ACHN (cell line): ENCODE data around the gene VAPA.

Experiments
- DNase-seq: peaks from one replicate; pipeline ENCODE4 v3.0.0-alpha.2; 2015
- in situ Hi-C: cut with HindIII; loops from 2 replicates; pipeline ENCODE4 v1.10.0; 2017; ENCODE audit warnings: low sequenced_read_pairs, low pct_ligation_motif_present, low pct_unique_long_range_greater_than_20kb

The VAPA gene

DNA sequence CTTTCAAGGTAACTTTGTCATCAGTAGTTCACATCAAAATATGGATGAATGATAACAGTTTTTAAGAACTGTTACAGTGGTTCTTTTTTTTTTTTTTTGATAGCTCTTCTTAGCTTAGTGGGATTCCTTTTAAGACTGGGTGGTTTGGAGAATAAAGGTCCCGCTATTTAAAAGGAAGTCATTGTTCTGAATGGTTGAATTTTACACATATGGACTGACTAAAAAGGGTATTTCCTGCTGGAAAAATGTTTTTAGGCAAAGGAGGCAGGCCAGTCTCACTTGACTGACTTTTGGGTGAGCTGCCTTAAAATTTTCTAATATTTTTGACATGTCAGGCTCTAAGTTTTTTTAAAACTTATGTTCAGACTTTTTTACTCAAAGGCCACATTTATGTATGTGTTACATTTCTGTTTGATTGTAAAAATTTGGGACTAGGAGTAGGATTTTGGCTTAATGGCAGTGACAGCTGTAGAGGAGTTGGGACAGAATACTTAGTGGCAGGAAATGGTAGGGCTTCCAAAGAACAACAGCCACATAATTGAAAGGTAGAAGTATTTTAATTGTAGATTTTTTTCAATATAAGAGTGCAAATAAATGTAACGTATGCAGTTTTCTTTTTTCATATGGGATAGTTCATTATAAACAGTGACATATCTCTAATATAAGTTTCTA is 13.7 kb downstream of the VAPA start:
- in situ Hi-C loops = no loop called here
- DNase-seq = no peak

DNA sequence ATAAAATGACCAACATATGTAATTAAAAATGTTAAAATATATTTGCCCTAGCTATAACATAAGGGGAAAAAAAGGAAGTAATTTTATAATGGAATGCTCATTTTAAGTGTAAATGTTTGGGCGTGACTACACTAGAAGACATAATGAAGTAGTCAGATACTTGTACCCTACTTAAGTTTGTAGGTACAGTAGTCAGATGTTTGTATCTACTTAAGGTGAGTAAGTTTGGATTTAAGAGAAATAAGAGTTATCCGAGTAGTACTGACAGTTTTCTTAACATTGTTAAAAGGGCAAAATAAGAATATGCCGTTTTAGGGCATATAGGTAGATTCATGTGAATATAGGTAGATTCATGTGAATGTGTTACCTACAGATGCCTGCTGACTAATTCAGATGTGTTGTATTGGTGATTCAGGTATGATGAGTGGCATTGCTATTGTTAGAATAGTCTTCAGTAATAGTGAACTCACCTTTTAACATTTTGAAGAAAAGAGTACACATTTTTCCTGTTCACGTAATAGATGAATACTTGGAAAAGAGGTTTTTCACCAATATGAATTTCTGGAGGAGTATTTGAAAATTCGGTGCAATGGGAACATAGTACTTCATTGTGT is 14.9 kb downstream of the VAPA start:
- no peak for DNase-seq
- in situ Hi-C loops = no loop called here

DNA sequence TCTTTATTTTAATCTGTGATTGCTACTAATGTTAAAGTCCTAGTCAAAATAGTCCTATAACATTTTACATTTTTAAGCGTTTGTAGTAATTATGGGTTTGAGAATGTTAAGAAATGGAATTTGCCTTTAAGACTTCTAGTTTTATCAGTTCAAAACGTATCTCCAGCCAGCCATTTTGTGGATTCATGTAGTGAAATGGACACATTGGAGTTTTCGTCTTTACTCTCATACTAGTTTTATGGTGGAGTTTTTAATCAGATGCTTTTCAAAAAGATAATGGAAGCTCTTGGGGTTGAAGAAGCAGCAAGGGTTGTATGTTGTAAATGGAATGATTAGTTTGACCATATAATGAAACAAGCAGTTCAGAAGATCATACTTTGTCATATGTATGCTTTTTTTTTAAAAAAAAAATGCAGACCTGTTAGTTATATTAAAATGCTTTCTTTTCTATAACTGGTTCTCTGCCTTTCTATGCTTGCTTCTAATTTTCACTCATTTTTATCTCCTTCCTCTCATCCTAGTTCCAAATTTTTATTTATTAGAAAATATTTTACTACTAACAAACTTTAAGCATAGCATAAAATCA is 16.6 kb downstream of the VAPA start:
- DNase-seq = no peak
- in situ Hi-C loops = no loop called here

DNA sequence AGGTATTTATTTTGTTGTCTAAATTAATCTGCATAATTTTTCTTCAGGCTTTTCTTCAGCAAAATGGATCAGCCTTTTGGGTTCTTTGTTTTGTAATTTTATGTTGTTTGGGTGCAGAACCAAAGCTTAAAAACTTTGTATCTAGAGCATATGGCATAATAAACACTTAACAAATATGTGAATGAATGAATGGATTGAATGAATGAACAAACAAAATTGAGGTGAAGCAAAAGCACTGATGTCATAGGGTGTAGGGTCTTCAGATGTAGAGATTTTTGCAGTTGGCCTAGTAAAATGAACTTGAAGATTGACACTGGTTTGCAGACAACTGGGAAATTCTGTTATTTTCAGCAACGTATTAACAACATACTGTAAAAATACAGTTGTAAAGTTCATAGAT is 17.3 kb downstream of the VAPA start:
- in situ Hi-C loops = no loop called here
- no peak for DNase-seq

DNA sequence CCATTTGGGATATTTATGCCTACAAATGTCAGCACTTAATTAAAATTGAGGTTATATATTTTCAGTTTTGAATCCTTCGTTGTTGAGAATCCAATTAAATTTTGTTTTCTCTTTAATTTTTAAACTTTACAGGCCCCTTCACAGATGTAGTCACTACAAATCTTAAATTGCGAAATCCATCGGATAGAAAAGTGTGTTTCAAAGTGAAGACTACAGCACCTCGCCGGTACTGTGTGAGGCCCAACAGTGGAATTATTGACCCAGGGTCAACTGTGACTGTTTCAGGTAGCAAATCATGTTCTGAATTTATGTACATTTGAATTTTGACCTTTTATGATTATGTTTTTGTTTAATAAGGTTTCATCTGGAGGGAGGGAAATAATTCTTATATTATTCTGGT is 17.9 kb downstream of the VAPA start:
- no peak for DNase-seq
- in situ Hi-C loops = no loop called here

DNA sequence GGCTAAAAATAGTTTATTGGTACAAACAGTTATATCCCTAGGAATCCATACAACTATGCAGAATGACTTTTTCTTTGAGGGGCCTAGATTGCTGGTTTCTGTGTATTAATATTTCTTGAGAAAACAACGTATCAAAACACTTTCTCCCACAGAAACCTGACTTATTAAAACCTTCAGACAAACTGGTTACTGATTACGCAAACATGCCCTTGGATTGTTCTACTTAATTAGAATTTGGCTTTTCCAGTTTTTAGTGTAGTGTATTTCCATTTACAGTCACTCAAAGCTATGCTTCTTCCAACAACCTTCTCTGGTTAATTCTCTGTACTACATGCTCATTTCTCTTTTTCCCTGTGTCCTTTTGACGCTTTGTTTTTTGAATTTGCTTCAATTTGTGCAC is 20.0 kb downstream of the VAPA start:
- no peak for DNase-seq
- in situ Hi-C loops = no loop called here

DNA sequence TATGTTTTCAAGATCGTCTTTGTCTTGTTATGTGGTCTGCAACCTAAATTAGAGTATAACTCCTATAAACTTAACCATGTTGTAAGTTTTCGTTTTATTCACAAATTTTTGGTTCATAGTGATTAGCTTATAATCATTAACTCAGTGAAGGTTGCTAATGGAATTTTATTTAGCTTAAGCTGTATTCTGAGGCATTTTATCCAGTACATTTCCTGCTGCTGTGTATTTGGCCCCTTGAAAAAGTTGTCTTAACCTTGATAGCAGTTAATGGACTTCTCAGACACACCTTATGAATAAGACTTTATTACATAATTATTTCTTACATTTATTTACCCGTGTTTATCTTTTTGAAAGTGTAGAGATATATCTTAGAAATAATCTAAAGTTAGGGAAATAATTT is 20.5 kb downstream of the VAPA start:
- in situ Hi-C loops = no loop called here
- DNase-seq = no peak

DNA sequence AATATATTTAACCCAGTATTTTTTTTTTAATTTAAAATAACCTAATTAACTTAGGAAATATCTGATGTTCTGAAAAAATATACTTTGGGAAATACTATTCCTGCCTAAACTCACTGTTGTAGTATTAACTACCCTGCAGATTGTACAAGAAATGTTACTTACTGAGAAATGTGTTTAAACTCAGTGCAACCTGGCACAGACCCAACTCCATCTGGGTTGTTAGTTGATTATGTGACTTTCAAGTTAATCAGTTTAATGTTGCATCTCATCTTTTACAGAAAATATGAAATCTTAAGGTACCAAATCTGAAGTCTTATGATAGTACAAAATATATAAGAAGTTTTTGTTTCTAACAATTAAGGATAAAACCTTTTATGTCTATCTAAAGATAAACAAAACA is 27.3 kb downstream of the VAPA start:
- in situ Hi-C loops = no loop called here

DNA sequence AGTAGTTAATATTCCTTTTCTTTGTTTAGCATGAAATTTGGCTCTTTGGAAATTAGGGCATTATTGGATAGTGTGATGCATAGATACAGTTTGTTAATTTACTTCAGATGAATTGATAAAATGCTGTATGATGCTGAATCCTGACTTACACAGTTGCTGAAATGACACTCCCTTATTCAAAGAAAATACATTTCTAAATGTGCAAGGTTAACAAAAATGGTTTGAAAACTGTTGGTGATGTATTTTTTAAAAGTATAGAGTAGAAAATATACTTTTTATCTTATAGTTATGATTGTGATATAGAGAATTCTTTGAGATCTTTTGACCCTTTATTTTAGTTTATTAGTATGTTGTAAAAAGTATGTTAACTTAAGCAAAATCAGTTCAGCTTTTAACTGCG is 27.8 kb downstream of the VAPA start:
- DNase-seq = no peak
- in situ Hi-C loops = no loop called here

More for the DNA sequence above, 27.3 kb downstream of the VAPA start:
- DNase-seq = no peak

DNA sequence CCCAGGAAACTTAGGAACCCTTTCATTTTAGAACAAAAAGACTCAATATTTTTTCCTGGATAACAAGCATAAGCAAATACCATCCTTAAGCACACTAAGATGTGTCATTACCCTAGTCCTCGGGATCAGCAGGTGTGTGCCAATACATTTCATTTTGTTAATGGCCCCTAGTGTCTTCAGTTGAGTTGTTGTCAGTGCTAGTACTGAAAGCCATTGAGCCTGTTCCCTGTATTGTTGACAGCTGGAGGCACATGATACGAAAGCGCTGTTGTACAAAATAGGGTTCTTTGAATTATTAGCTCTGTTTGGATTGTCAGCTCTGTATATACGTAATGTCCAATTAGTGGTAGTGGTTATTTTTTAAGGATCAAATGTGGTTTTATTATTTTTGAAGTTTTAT is 29.5 kb downstream of the VAPA start:
- in situ Hi-C loops = no loop called here
- DNase-seq = no peak

DNA sequence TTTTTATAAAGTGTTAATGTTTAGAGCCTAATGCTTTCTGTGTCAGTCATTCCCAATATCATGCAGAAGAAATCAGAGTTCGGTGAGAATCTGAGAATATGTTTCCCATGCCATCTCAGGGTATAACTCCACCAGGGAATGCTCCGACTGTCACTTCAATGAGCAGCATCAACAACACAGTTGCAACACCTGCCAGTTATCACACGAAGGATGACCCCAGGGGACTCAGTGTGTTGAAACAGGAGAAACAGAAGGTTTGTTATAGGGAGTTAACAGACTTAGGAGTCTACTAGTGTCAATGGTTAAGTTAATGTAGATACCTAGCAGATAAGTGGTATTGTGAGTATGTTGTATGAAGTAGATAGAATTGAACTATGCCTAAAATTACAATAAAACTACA is 31.0 kb downstream of the VAPA start:
- no peak for DNase-seq
- in situ Hi-C loops = no loop called here

DNA sequence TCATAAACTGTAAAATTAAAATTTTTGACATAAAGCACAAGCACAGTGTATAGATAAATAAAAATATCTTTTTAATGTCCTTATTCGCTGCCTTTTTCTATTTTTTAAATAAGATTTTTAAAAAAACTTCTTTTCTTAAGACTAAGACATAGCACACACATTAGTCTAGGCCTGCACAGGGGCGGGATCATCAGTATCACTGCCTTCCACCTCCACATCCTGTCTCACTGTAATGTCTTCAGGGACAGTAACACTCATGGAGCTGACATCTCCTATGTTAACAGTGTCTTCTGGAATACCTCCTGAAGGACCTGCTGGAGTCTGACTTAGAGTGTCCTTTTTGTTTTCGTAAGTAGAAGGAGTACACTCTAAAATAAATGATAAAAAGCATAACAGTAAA is 33.0 kb downstream of the VAPA start:
- in situ Hi-C loops = no loop called here
- no peak for DNase-seq

DNA sequence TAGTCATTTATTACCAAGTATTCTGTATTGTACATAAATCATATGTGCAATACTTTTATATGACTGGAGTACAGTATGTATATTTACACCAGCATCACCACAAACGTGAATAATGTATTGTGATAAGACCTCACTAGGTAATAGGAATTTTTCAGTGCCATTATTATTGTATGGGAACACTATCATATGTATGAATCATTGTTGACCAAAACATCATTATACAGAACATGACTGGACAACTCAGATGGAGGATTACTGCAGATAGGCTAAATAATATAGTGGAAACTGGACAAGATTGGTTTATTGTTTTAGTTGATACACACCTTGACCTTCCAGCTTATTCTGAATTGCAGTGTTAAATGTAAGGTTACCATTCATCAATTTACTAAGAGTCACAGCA is 33.4 kb downstream of the VAPA start:
- DNase-seq = no peak
- in situ Hi-C loops = no loop called here

DNA sequence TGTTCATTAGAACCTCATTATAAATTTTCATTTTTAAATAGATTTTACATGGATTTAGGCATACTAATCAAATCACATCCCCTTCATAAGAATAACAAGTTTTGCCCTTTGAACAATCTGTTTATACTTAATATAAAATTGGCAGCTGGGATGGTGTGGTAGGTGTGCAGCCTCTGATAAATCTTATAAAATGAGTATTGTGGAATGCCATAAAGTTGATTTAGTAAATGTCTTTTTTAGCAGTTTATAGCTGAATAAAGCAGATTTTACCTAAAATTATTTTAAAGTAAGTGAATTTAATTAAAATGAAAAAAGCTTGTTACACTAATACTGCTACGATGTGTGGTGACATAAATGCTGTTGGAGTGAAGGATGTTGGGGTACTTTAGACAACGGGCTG is 35.5 kb downstream of the VAPA start:
- no peak for DNase-seq
- in situ Hi-C loops = no loop called here

DNA sequence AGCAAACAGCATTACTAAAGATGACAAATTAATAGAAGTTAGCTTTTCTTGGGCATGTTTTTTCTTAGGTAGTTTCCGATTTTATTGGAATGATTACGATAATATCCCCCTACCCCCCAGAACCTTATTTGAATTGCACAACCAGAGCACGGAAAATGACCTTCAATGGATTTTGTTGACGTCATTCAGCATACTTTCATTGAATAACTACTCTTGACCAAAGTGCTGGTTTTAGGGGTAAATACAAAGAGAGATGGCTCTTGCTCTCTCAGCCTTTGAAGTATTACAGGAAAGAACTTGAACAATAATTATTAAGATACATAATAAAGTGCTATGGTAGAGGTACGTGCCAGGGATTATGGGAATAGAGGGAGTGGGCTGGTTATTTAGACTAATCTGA is 36.0 kb downstream of the VAPA start:
- in situ Hi-C loops = loop anchor here (25.0 kb wide), 1 partner anchor 562 kb away; no protein-coding TSS in a partner anchor
- no peak for DNase-seq

DNA sequence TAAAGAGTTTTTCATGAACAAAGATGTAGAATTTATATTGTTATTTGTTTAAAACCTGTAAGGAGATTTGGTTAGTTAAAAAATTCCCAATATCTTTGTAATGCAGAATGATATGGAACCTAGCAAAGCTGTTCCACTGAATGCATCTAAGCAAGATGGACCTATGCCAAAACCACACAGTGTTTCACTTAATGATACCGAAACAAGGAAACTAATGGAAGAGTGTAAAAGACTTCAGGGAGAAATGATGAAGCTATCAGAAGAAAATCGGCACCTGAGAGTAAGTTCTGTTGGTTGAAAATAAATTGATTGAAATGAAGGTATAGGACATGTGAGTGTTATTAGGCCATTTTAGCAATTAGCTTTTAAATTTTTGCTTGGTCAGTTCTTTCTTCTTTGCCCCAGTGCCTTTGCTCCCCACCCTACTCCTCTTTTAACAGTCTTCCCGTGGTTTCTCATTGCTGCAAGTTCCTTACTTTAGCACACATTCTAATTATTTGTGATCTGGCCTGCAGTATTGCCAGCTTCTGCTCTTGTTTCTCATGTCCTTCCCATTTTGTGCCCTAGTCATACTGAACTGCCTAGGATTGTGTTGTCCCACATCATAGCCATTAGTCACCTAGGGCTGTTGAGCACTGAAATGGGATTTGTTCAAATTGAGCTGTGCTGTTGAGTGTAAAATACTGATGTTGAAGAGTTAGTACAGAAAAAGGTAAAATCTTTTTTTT is 36.6 kb downstream of the VAPA start:
- in situ Hi-C loops = loop anchor here (25.0 kb wide), 1 partner anchor 562 kb away; no protein-coding TSS in a partner anchor
- peak; percentile 26 for DNase-seq

DNA sequence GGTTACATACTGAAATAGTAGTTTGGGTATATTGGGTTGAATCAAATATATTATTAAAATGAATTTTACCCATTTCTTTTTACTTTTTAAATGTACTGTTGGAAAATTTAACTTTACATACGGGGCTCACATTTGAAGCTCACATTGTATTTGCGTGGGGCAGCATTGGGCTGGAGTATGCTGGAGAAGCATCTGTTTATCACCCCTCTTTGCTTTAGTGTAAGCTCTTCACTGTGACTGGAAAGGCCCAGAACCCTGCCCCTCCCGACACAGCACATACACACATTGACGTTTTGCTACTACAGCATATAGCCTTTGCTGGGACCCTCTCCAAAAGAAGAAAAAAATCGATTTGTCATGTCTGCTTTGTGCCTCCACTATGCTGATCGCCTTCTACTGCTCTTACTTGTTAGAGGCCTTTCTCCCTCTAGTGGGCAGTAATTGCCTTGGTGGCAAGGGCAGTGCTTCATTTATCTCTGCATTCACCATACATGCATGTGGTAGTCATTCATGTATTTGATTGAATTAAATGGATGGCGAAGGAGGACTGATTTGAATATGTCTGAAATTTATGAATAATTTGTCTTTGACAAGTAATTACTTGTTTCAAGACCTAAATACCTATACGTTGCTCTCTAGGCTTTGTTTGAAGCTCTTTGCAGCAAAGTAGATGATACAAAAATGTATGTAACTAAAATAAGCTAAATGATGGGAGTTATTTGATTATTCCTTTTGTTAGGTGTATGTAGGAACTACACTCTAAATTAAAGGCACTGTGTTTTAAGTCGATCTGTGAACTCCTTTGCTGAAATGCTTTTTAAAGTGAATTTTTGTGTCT is 37.4 kb downstream of the VAPA start:
- peak; percentile 72 for DNase-seq
- in situ Hi-C loops = loop anchor here (25.0 kb wide), 1 partner anchor 561 kb away; no protein-coding TSS in a partner anchor

DNA sequence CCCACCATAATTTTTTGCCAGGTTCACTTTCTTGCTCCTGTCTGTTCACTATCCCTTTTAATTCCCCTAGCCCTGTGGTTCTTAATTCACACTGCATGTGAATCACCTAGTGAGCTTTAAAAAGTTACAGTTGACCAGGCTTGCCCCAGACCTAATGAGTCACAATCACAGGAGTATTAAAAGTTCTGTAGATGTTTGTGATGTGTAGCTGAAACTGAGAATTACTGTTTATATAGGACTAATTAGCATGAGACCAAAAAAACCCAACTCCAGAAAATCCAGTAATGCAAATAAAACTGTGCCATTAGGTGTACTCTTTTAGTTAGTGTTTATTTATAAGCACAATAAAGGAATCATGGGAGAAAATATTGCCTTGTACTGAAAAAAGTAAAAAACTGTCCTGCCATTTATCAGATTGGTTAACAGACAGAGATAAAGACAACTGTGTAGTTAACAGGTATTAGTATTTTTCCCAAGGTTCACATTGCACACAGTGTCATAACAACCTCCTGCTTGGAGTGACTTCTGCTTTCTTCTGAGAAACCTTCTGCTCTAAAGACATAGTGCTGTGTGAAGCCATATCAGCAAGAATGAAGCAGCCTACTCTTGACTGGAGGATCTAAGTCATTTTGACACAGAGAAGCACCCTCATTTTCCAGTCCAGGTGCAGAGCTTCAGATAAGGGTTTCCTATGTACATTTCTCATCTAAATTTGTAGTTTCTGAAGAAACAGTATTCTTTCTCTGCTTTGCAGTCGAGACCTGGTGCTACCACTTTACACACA is 39.0 kb downstream of the VAPA start:
- in situ Hi-C loops = loop anchor here (25.0 kb wide), 1 partner anchor 559 kb away; no protein-coding TSS in a partner anchor
- DNase-seq = peak; percentile 27
